K562 (cell line): ENCODE measurements around the gene MAPKAPK2. TPM values are rescaled to one million over a fixed set of nuclear protein-coding genes. Genes with fewer than 3 reads are reported as not detected.

ENCODE experiments used
- ARID2 ChIP-seq: fragments of 450-650 bp; IDR thresholded peaks from 2 replicates; pipeline ENCODE4 v1.6.1; 2017; ENCODE audit warnings: antibody characterized with exemption, mild to moderate bottlenecking
- CCAR2 ChIP-seq: fragments of 200-400 bp; formaldehyde crosslinking; IDR thresholded peaks from 2 replicates; pipeline ENCODE4 v1.6.1; 2017; ENCODE audit warnings: mild to moderate bottlenecking, low read depth, low read length
- CCNT2 ChIP-seq: IDR thresholded peaks from 2 replicates; pipeline ENCODE4 v1.6.1; 2011; ENCODE audit warnings: borderline replicate concordance, low read depth, mild to moderate bottlenecking, moderate library complexity, mixed read lengths, low read length; ENCODE audit not compliant: insufficient read length; ENCODE audit errors: extremely low read depth
- DIDO1 ChIP-seq: fragments of 450-650 bp; IDR thresholded peaks from 2 replicates; pipeline ENCODE4 v1.6.1; 2016; ENCODE audit warnings: low read depth, missing biosample characterization, missing genetic modification characterization
- GATAD2A ChIP-seq: fragments of 450-650 bp; IDR thresholded peaks from 2 replicates; pipeline ENCODE4 v1.6.1; 2017
- HDAC1 ChIP-seq, 2 experiments: fragments of 450-650 bp; IDR thresholded peaks; 2 replicates each; pipeline ENCODE4 v1.6.1; 2016 to 2017; ENCODE audit warnings: inconsistent platforms in 1 of 2, mild to moderate bottlenecking in 1 of 2, moderate library complexity in 1 of 2
- HIVEP1 ChIP-seq: fragments of 250-450 bp; sonication (Bioruptor Pico); IDR thresholded peaks from 2 replicates; pipeline ENCODE4 v1.4.0; 2020; ENCODE audit warnings: mild to moderate bottlenecking
- MCM2 ChIP-seq: fragments of 450-650 bp; IDR thresholded peaks from 2 replicates; pipeline ENCODE4 v1.6.1; 2017; ENCODE audit warnings: low read depth, mild to moderate bottlenecking
- MXI1 ChIP-seq: IDR thresholded peaks from 2 replicates; pipeline ENCODE4 v1.6.1; 2011; ENCODE audit warnings: low read depth, mild to moderate bottlenecking, improper control_type of control experiment, low read length
- NEUROD1 ChIP-seq: fragments of 150-350 bp; IDR thresholded peaks from 2 replicates; pipeline ENCODE4 v1.6.1; 2014; ENCODE audit warnings: borderline replicate concordance, low read length, low read depth; ENCODE audit not compliant: partially characterized antibody
- NFE2L1 ChIP-seq: fragments of 450-650 bp; IDR thresholded peaks from 2 replicates; pipeline ENCODE4 v1.6.1; 2016; ENCODE audit warnings: missing genetic modification characterization, low read depth, mild to moderate bottlenecking, missing compliant biosample characterization, moderate library complexity, borderline replicate concordance
- NFIC ChIP-seq: fragments of 450-650 bp; IDR thresholded peaks from 2 replicates; pipeline ENCODE4 v1.6.1; 2017; ENCODE audit warnings: mild to moderate bottlenecking, inconsistent platforms
- NFYB ChIP-seq: IDR thresholded peaks from 2 replicates; pipeline ENCODE4 v1.6.1; 2011; ENCODE audit warnings: mild to moderate bottlenecking, moderate library complexity; ENCODE audit not compliant: insufficient read length; ENCODE audit errors: extremely low read depth
- POLR2A ChIP-seq: fragments of 450-650 bp; conservative IDR thresholded peaks from 2 replicates; pipeline ENCODE4 v1.6.1; 2016
- SMAD3 ChIP-seq: fragments of 450-650 bp; formaldehyde crosslinking; conservative IDR thresholded peaks from 2 replicates; pipeline ENCODE4 v1.4.0; 2020; ENCODE audit warnings: mild to moderate bottlenecking
- ZFPM2 ChIP-seq: fragments of 250-450 bp; sonication (Bioruptor Pico); IDR thresholded peaks from 2 replicates; pipeline ENCODE4 v1.5.1; 2022; ENCODE audit warnings: mild to moderate bottlenecking
- ZNF134 ChIP-seq: fragments of 250-450 bp; sonication (Bioruptor Pico); conservative IDR thresholded peaks from 2 replicates; pipeline ENCODE4 v1.4.0; 2020
- ZNF165 ChIP-seq: fragments of 250-450 bp; sonication (Bioruptor Pico); IDR thresholded peaks from 2 replicates; pipeline ENCODE4 v1.4.0; 2020; ENCODE audit warnings: borderline replicate concordance
- ZNF184 ChIP-seq: sonication (generic); formaldehyde crosslinking; IDR thresholded peaks from 2 replicates; pipeline ENCODE4 v1.5.0; 2020; ENCODE audit warnings: missing genetic modification reagents
- ZNF764 ChIP-seq: fragments of 250-450 bp; sonication (Bioruptor Pico); IDR thresholded peaks from 2 replicates; pipeline ENCODE4 v1.4.0; 2020; ENCODE audit warnings: low read depth, mild to moderate bottlenecking, moderate library complexity
- polyA plus RNA-seq, 8 experiments: library from polyadenylated mRNA; depleted of rRNA in 4 of 8; stranded (reverse) in 5 of 8; unstranded in 3 of 8; fragments of >200 nt; fragmentation: Nextera tagmentation in 2 of 8; fragmentation: Illumina TruSeq in 1 of 8; extraction: Ambion mirVana in 2 of 8; extraction: Trizol in 1 of 8; gene quantifications; 2 replicates each; pipeline versions ENCODE4 v1.2.1 to v1.2.3, GENCODE V29; 2011 to 2014; ENCODE audit warnings: inconsistent platforms in 1 of 8, missing spikeins in 1 of 8
- total RNA-seq, 7 experiments: library from RNA; depleted of rRNA in 6 of 7; stranded (reverse); fragments of >200 nt in 6 of 7; fragmentation: Illumina TruSeq in 2 of 7; extraction: Trizol in 2 of 7; gene quantifications; 2 replicates each; pipeline versions ENCODE4 v1.2.1 to v1.2.3, GENCODE V29; 2011 to 2021; ENCODE audit warnings: low replicate concordance in 1 of 7
- TF ChIP-seq, protein P1 (sequence below): fragments of 250-450 bp; sonication (Bioruptor Pico); IDR thresholded peaks from 2 replicates; pipeline ENCODE4 v1.9.0; 2021; ENCODE audit warnings: mild to moderate bottlenecking
- TF ChIP-seq, protein P2 (sequence below): fragments of 450-650 bp; IDR thresholded peaks from 2 replicates; pipeline ENCODE4 v1.6.1; 2018; ENCODE audit warnings: mild to moderate bottlenecking, low read depth; ENCODE audit not compliant: partially characterized antibody
- TF ChIP-seq, protein P3 (sequence below): sonication (generic); formaldehyde crosslinking; IDR thresholded peaks from 2 replicates; pipeline ENCODE4 v1.8.1; 2022; ENCODE audit warnings: missing genetic modification reagents

MAPKAPK2 gene
- total and polyA plus RNA-seq, 9 of the 15 experiments (the other 6 are each of a cell fraction or from before 2014, with no cell fraction given), result 0.63 to 94.2 (median 52.1) TPM

DNA sequence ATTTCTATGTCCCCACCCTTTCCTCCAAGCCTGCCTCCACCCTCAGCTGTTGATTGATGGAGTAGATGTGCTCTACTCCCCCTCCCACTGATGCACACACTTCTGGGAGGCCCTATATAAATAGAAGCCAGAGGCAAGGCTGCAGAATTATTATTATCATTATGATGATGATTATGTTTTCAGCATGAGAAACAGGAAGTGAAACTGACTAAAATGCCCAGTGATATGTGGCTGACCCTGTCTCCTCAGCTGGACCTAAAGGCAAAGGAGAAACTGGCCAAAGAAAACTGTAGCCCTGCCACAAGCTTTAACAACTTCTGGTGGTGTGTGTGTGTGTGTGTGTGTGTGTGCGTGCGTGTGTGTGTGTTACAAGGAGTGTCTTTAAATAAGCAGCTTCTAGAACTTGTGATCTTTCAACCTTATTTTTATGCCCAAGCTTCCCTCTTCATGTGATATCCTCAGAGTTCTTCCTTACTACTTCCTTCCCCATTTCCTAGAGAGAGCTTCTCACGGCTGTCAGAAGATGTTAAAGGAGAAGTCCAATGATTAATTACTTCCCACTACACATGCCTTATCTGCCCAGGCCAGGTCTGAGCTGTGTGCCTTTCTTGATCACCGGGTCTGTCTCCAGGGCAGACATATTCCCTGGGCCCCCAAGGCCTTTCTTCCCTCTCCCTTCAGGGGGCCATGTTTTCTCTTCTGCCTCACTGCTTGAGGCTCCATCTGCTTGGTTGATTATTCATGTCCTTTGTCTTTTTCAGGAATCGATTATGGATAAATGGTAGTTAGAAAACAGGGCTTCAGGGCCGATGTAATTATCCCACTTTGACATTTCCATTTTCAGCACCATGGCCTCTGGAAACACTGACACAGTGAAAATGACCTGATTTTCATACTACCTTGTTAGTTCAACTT is 11.6 kb upstream of the MAPKAPK2 start (continued):
- TF ChIP-seq DIDO1 (tag) (0 out of 2 replicates have a peak, but pooled peaks have one; percentile 55), MXI1 (0 out of 2 replicates have a peak, but pooled peaks have one; percentile 19), ZNF764 (no peak), POLR2A (no peak), ZNF165 (CRISPR knock-in tag) (0 out of 2 replicates have a peak, but pooled peaks have one; percentile 9), ZFPM2 (CRISPR knock-in tag) (no peak), NEUROD1 (peak; percentile 71), SMAD3 (CRISPR knock-in tag) (peak; percentile 86; the same call in 1 of the 2 replicates), CCNT2 (peak; percentile 89), HDAC1 (IDR thresholded peaks at IDR 0.05) (peak; percentile 7 to 86; a peak in 3 of 4 replicates), ARID2 (peak; percentile 67), ZNF184 (CRISPR knock-in tag) (no peak), GATAD2A (peak; percentile 86; the same call in 1 of the 2 replicates), ZNF134 (no peak), HIVEP1 (CRISPR knock-in tag) (no peak), NFIC (peak; percentile 87), MCM2 (no peak), NFYB (no peak), CCAR2 (no peak; the same call in 1 of the 2 replicates), NFE2L1 (tag) (no peak)
- TF ChIP-seq, protein P1, sequence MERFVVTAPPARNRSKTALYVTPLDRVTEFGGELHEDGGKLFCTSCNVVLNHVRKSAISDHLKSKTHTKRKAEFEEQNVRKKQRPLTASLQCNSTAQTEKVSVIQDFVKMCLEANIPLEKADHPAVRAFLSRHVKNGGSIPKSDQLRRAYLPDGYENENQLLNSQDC (CRISPR knock-in tag), result no peak; the same call in 1 of the 2 replicates
- TF ChIP-seq, protein P2, sequence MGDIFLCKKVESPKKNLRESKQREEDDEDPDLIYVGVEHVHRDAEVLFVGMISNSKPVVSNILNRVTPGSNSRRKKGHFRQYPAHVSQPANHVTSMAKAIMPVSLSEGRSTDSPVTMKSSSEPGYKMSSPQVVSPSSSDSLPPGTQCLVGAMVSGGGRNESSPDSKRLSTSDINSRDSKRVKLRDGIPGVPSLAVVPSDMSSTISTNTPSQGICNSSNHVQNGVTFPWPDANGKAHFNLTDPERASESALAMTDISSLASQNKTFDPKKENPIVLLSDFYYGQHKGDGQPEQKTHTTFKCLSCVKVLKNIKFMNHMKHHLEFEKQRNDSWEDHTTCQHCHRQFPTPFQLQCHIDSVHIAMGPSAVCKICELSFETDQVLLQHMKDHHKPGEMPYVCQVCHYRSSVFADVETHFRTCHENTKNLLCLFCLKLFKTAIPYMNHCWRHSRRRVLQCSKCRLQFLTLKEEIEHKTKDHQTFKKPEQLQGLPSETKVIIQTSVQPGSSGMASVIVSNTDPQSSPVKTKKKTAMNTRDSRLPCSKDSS, result no peak
- TF ChIP-seq, protein P3, sequence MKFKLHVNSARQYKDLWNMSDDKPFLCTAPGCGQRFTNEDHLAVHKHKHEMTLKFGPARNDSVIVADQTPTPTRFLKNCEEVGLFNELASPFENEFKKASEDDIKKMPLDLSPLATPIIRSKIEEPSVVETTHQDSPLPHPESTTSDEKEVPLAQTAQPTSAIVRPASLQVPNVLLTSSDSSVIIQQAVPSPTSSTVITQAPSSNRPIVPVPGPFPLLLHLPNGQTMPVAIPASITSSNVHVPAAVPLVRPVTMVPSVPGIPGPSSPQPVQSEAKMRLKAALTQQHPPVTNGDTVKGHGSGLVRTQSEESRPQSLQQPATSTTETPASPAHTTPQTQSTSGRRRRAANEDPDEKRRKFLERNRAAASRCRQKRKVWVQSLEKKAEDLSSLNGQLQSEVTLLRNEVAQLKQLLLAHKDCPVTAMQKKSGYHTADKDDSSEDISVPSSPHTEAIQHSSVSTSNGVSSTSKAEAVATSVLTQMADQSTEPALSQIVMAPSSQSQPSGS (CRISPR knock-in tag), result no peak
